Stimulated activated CD4-positive, alpha-beta T cell treated with anti-CD3 and anti-CD28 coated beads, Interleukin-4, amount 100 ng/mL, for 1 hour (primary cell): ENCODE data around the gene DCC.

Source experiments
- DNase-seq: peaks from one replicate; pipeline ENCODE4 v3.0.0-alpha.2; 2020

The DCC gene

GRCh38 chr18:52950155-52950554, 610.2 kb downstream of the DCC start:
- no peak for DNase-seq

- DNase-seq, result no peak
Observed at GRCh38 chr18:52953387-52953786, 613.4 kb downstream of the DCC start.

GRCh38 chr18:52963481-52963880, 623.5 kb downstream of the DCC start:
- no peak for DNase-seq

GRCh38 chr18:52970686-52971085, 630.7 kb downstream of the DCC start:
- DNase-seq, result no peak

- DNase-seq, result no peak
Observed at GRCh38 chr18:52971097-52971496, 631.1 kb downstream of the DCC start.

- DNase-seq, result no peak
Observed at GRCh38 chr18:52979892-52980291, 639.9 kb downstream of the DCC start.

- DNase-seq, result no peak
Observed at GRCh38 chr18:52991246-52991645, 651.2 kb downstream of the DCC start.

GRCh38 chr18:52992041-52992440, 652.0 kb downstream of the DCC start:
- DNase-seq, result no peak

GRCh38 chr18:52995875-52996274, 655.9 kb downstream of the DCC start:
- no peak for DNase-seq

GRCh38 chr18:52999633-53000032, 659.6 kb downstream of the DCC start:
- DNase-seq, result no peak

GRCh38 chr18:53004798-53005197, 664.8 kb downstream of the DCC start:
- DNase-seq, result no peak

- no peak for DNase-seq
Observed at GRCh38 chr18:53018791-53019190, 678.8 kb downstream of the DCC start.

- DNase-seq, result no peak
Observed at GRCh38 chr18:53025247-53025646, 685.2 kb downstream of the DCC start.

GRCh38 chr18:53028565-53028964, 688.6 kb downstream of the DCC start:
- DNase-seq, result no peak

GRCh38 chr18:53033128-53033527, 693.1 kb downstream of the DCC start:
- no peak for DNase-seq

GRCh38 chr18:53038608-53039007, 698.6 kb downstream of the DCC start:
- no peak for DNase-seq

- no peak for DNase-seq
Observed at GRCh38 chr18:53040286-53040685, 700.3 kb downstream of the DCC start.

- no peak for DNase-seq
Observed at GRCh38 chr18:53056064-53056463, 716.1 kb downstream of the DCC start.

- no peak for DNase-seq
Observed at GRCh38 chr18:53070788-53071187, 730.8 kb downstream of the DCC start.

GRCh38 chr18:53080687-53081086, 740.7 kb downstream of the DCC start:
- no peak for DNase-seq

GRCh38 chr18:53093636-53094035, 753.6 kb downstream of the DCC start:
- DNase-seq, result no peak

- no peak for DNase-seq
Observed at GRCh38 chr18:53101536-53102105, 761.6 kb downstream of the DCC start.

- no peak for DNase-seq
Observed at GRCh38 chr18:53114441-53114840, 774.4 kb downstream of the DCC start.

- DNase-seq, result no peak
Observed at GRCh38 chr18:53115876-53116585, 776.0 kb downstream of the DCC start.

- no peak for DNase-seq
Observed at GRCh38 chr18:53117851-53118250, 777.9 kb downstream of the DCC start.
